Ureter (tissue), 1 donor: ENCODE results near the gene ADAM15. TPM values are rescaled to one million over a fixed set of nuclear protein-coding genes. Genes with fewer than 3 reads are reported as not detected.

Experiments
- DNase-seq: peaks from one replicate; pipeline ENCODE4 v3.0.0-alpha.2; 2020; ENCODE audit warnings: low spot score
- total RNA-seq: library from RNA; stranded (reverse); gene quantifications from one replicate; pipeline ENCODE4 v1.2.4, GENCODE V29; 2023
- donor health status: DM: yes; HTN: yes; CAD: no.

The ADAM15 gene
- total RNA-seq, 1 donor from 2014 or later = 152 TPM

DNA sequence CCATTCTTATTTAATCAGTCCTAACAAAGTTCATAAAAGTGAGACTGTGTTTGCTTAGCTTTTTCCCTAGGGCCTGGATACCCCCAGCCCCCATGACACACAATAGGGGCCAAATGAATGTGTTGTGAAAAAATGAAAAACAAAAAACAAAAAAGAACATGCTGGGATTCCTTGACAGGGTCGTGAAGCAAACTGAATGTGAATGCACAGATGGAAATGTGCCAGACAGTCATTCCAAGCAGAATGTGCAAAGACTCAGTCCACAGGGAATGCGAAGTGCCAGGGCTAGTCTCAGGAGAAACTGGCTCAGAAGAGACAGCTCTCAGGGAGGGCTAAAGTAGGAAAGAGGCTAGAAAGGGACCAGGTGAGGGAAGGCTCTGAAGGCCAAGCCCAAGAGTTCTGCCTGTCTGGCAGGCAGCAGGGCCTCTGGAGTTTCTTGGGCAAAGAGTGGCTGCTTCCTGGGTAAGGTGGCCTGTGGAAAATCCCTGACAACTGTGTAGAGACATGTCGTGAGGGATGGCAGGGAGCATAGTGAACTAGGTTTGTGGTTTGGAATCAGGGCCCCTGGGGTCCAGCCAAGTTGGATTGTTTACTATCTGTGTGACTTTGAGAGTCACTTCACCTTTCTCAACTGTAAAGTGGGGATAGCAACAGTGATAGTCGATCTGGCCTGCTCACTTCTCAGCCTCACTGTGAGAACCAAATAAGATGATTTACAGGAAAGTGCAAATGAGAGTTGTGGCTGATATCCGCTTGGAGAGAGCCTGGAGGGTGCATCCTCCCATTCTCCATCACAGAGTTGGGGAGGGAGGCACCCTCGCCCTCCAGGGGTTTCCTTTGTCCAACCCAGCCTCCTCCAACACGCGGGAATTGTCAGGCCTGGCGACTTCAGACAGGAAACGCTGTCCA is 1.2 kb upstream of the ADAM15 start:
- DNase-seq = no peak

DNA sequence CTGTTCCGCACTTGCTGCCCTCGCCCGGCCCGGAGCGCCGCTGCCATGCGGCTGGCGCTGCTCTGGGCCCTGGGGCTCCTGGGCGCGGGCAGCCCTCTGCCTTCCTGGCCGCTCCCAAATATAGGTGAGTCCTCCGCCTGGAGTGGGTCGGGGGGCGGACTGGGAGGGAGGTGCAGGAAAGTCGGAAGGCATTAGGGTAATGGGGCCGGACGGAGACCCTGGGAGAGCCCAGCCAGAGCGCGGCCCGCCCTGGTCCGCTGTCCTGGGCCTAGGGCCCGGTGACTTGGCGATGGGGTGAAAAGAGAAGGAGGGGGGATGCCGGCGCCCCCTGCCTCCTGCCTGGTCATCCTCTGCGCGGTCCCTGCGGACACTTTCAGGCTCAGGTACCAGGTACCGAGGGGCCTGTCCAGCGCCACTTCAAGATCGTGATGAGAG is 243 bp downstream of the ADAM15 start:
- DNase-seq = no peak

DNA sequence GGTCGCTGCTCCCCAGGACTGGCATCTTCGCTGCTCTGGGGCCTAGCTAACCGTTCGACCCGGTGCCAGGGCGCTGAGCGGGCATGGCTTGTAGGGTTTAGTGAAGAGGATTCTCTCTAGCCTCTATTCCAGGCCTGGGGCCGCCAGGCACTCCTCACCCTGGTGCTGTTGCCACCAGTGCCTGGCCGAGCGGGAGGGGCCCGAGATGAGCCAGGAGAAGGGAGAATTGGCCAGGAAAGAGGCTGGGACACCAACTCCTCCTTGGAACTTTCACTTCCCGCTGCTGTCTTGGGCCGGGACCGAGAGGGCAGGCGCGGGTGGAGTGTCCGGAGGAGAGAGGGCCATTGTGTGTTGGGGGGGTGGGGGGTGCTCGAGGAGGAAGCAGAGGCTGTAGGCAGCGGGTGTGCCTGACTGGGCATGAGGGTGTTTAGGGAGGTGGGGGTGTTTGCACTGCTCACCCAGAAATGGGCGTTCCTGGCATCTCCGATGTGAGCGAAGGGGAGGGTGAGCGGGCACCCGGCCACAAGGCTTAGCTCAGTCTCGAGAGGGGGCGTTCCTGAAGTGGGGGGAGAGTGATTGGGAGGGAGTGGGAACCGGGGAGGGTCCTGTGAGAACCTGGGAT is 772 bp downstream of the ADAM15 start:
- peak; percentile 76 for DNase-seq

DNA sequence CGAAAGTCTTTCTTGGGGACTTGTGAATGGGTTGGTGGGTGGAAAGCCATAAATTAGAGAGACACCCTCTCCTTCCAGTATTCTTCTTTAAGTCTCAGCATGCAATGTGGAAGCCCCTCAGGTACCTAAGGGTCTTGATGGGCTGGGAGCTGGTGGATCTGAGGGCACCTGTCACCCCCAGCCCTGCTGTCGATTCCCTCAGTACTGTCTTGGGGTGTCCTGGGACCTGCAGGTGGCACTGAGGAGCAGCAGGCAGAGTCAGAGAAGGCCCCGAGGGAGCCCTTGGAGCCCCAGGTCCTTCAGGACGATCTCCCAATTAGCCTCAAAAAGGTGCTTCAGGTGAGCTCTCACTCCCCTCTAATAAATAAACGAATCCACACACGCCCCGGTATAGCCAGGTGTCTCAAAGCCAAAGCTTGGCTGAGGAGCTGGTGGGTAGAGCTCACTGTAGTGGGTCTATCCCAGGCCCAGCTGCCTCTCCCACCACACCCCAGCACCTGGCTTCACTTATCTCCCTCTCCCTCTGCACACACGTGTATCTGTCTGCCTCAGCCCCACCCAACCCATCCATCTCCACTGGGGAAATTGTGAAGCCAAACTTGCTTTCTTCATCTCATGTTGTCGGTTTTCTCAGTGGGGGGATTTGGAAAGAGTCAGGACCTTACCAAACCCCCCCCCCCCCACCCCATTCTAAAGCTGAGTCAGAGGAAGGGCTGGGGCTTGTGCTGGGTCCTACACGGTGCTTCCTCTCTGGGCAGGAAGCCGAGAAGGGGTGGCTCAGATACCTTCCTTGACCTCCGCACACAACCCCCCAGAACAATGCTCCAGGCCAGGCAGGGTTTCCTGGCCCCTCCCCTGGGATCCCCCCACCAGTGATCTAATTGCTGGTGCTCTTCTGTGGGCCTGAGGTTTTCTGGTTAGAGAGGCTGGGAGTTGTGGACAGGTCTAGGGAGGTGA is 1.6 kb downstream of the ADAM15 start:
- DNase-seq = no peak

DNA sequence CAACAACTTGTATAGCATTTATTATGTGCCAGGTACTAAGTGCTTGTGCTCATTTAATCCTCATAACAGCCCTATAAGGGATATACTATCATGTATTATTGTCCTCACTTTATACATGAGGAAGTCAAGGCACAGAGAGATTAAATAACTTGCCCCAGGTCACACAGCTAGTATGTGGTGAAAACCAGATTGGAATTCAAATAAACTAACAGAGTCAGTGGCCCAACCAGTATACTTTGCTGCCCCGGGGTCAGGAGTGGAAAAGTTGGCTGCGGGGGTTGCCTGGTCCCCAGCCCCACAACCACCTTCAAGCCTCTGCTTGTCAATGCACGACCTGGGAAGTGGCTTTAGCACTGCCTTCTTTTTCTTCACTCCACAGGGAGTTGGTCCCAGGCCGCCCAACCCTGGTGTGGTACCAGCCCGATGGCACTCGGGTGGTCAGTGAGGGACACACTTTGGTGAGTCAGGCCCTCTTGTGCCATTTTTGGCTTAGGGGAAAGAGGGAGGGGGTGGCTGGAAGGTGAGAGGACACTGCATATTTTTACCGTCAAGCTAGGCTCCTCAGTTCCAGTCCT is 2.5 kb downstream of the ADAM15 start:
- no peak for DNase-seq

DNA sequence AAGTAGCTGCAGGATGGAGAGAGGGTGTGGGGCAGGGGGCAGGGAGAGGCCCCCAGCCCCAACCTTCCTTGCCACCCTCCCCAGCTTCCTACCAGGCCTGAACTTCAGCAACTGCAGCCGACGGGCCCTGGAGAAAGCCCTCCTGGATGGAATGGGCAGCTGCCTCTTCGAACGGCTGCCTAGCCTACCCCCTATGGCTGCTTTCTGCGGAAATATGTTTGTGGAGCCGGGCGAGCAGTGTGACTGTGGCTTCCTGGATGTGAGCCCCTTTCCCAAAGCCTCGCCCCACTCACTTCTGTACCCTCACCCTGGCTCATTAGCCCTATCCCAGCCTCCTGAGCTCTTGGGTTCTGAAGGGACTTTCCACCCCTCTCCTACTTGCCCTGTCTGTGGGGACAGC is 6.0 kb downstream of the ADAM15 start:
- no peak for DNase-seq

DNA sequence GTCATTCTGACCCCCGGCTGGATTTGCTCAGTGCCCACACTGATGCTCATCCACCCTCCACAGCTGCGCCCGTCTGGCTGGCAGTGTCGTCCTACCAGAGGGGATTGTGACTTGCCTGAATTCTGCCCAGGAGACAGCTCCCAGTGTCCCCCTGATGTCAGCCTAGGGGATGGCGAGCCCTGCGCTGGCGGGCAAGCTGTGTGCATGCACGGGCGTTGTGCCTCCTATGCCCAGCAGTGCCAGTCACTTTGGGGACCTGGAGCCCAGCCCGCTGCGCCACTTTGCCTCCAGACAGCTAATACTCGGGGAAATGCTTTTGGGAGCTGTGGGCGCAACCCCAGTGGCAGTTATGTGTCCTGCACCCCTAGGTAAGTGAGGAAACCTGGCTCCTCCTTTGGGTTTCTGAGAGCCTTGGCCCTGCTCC is 6.7 kb downstream of the ADAM15 start:
- no peak for DNase-seq

DNA sequence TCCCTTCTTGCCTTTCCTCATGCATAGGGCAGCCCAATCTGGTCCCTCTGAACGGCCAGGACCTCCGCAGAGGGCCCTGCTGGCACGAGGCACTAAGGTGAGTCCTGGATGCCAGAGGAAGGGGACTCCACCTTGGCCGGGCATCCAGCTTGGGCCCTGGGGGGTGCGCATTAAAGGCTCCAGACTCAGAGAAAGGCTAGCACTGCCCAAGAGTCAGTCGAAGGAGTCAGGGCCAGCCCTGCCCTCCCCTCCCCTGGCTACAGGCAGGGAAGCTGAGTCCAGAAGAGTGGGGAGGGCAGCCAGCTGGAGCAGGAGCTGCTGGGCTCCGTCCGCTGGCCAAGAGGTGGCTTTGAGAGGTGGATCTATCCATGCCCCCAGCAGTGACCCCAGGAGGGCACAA is 9.6 kb downstream of the ADAM15 start:
- no peak for DNase-seq

DNA sequence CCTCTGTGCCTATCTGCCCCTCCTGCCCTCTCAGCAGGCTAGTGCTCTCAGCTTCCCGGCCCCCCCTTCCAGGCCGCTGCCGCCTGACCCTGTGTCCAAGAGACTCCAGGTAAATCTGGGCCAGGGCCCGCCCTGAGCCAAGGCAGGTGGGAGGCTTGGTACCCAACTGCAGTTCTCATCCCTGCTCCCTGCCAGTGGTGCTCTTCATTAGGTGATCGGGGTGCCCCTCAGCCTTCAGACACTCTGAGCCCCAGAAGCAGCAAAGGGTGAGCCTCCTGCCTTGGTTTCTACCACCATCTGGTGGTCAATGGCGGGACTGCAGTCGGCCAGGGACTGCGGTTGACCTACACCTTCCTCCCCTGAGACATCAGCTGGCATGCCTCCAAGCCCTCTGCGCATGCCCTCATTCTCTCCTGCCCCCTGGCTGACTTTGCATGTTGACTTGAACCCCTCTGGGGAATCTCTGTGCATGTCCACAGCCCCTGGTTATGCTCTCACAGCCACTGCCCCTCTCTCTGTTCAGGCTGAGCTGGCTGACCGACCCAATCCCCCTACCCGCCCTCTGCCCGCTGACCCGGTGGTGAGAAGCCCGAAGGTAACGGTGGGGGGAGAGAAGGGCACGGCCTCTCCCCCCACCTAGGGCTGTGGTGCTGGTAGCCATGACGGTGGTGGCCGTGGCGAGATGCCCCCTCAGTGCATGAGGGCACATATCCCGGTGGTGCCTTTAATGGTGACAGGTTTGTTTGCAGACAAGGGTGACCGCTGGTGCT is 10.4 kb downstream of the ADAM15 start:
- peak; percentile 90 for DNase-seq

DNA sequence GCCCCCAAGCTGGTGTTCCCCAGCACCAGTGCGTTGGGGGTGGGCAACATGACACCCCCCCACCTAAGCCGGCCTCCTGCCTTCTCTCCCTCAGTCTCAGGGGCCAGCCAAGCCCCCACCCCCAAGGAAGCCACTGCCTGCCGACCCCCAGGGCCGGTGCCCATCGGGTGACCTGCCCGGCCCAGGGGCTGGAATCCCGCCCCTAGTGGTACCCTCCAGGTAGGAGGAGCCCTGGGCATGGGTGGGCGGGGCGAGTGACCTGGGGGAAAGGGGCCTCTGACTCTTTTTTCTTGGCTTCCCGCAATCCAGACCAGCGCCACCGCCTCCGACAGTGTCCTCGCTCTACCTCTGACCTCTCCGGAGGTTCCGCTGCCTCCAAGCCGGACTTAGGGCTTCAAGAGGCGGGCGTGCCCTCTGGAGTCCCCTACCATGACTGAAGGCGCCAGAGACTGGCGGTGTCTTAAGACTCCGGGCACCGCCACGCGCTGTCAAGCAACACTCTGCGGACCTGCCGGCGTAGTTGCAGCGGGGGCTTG is 11.1 kb downstream of the ADAM15 start:
- DNase-seq = no peak

DNA sequence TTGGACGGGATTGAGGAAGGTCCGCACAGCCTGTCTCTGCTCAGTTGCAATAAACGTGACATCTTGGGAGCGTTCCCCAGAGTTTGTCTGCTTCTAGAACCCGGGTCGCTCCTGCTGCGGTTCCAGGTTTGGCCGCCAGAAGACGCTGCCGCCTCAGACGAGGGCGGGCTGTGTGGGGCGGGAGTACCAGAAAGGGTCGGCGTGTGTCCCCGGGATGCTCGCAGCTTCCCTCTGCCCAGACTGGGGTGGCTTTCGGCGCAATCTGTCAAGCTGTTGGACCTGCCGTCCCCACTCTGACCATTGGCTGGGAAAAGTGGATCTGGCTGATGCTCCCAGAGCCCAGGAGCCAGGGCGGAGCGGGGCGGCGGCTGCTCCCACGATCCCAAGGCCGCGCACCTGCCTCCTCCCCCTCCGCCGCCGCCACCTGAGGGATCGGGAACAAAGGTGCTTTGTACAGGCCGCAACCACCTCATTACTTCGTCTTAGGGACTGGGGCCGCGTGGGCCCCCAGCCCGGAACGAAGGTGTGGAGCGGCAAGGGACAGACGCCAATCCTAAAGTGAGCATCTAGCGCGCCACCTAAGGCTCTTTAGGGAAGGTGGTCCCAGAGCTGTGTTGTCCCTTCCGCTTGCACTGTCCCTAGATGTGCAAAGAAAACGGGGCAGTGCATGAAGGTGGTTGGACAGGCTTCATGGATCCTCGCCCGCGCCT is 11.7 kb downstream of the ADAM15 start:
- no peak for DNase-seq

DNA sequence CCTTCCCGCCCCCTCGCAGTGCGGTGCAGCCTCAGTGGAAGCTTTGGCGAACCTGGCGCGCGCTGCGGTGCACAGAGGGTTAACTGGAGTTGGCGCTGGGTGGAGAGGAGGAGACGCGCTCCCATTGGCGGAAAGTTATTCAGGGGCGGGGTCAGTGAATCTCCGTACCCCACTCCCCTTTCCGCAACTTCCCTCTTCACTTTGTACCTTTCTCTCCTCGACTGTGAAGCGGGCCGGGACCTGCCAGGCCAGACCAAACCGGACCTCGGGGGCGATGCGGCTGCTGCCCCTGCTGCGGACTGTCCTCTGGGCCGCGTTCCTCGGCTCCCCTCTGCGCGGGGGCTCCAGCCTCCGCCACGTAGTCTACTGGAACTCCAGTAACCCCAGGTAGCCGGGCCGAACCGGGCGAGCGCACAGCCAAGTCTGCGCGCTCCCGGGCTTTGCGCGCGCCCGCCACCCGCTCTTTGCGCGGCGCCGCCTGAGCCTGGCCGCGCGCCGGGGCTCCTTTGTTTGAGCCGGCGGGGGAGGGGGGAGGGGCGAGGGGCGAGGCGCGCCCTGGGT is 12.5 kb downstream of the ADAM15 start, which contains the start of gene EFNA4:
EFNA4 (plus strand) TSS at position 191 of the 561 bp plus-strand sequence; CDS start at position 275, 84 bp downstream.
- DNase-seq = peak; percentile 91

DNA sequence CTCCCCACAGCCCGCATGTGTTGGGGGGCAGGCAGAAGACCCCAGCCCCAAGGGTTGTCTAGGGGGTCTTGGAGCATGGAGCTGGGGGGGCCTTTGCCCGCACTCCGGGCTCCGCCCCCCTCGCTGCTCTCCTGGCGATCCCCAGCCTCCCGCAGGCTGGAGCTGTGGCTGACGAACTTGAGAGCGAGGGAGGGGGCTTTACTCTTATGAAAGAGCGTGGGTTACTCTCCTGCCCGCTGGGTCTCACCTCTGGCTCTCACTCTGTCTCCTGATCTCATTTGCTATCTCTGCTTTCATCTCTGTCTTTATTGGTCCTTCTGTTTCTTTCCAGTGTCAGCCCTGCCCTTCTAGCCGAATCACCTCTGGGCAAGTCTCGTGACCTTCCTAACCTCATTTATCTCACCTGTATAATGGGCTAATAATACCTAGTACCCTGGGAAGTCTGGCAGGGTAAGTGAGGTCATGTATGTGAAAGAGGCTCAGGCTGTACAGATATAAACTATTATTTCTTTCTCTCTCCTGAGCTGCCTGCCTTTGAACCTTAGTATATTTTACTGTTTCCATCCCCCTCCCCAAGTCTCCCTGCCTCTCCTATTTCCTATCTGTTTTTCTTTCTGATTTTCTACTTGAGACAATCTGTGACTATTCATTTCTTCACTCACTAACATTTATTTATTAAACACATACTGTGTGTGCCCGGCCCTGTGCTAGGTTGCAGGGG is 13.2 kb downstream of the ADAM15 start:
- no peak for DNase-seq

DNA sequence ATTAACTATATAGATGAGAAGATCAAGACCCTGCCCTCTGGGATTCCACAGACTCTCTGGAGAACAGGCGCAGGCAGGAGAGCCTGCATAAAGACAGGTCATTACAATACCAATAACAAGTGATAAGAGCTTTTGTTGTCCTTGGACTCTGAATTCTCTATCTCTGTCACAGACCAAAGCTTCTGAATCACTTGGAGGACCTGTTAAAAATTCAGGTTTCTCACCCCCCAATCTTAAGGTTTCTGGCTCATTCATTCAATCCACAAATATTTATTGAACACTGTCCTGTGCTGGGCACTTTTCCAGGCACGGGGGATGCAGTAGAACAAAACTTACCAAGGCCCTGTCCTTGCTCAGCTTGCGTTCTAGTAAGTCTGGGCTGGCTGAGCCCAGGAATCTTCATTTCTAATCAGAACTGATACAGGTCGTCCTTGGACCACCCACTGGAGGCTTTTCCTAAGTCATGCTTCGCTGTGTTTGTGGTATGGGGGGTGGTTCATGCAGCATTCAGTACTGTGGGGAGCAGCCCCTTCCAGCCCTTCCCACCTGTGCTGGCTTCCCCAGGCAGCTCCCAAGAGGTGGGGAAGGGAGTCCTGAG is 13.8 kb downstream of the ADAM15 start:
- DNase-seq = no peak

DNA sequence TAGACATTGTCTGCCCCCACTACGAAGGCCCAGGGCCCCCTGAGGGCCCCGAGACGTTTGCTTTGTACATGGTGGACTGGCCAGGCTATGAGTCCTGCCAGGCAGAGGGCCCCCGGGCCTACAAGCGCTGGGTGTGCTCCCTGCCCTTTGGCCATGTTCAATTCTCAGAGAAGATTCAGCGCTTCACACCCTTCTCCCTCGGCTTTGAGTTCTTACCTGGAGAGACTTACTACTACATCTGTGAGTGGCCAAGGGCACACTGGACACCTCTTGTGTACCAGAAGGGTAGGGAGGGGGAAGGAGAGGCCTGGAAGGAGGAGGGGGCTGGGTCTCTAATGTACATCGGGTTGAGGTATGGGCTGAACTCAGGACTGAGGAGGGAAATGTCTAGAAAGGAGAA is 15.7 kb downstream of the ADAM15 start:
- DNase-seq = no peak

DNA sequence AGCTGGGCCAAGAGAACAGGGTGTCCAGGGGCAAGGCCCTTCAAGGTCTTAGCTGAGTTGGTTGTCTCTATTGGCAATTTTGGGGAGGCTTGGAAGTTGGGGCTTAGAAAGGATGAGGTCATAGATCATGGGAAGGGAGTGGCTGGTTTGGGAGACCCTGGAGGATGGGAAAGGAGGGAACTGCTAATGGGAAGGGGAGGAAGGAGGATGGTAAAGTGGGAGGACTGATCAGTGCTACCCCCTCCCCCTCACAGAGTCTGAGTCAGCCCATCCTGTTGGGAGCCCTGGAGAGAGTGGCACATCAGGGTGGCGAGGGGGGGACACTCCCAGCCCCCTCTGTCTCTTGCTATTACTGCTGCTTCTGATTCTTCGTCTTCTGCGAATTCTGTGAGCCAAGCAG is 17.5 kb downstream of the ADAM15 start:
- DNase-seq = no peak

DNA sequence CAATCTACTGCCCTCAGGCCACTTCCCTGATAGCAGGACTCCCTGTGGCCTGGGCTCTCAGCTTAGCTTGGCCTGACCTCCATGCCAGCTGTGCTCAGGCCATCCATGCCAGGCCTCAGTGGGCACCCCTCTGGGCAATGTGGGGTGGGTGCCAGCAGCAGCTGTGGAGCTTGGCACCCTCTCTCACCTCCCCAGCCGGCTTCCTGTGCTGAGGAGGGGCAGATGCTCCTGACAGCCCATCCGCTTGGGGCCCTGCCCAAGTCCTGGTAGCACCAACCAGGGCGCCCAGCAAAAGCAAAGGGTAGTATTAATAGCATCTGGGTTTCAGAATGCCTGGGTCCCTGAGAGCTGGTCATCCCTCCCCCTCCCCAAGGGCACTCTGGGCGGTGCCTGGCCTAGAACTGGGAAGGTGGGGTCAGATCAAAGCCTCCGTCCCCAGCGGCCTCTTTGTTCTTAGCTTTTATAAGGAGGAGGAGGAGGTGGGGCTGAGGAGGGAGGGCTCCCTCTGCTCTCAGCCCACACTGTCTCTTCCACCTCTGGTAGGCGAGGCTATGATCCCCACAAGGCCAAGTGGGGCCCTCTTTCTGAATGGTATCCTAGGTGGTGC is 18.5 kb downstream of the ADAM15 start:
- no peak for DNase-seq

DNA sequence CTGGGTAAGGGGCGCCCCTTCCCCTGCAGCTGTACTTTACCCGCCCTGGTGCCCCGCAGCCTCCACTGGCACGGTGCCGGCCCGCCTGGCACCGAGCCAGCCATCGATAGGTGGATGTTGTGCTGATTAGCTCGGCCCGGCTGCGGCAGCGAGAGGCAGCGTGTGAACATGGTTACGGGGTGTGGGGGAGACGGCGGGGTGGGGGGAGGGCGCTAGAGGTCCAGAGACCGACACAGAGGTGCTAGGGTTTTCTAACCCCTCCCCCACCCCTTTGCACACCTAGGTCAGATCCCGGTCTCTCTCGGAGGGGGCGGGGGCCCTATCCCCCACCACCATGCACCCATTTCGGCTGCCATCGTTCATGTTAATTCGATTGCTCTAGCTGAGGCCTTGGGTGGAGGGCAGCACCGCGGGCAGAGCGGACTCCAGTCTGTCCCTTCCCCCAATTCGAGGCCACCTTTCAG is 19.1 kb downstream of the ADAM15 start:
- DNase-seq = no peak
